NCI-H2196 (cell line): ENCODE data around the gene USP22.

Source experiments
- DNase-seq: peaks from one replicate; lab custom pipeline; 2025; ENCODE audit not compliant: unreplicated experiment; lab: John Stamatoyannopoulos, UW

USP22 gene

DNA sequence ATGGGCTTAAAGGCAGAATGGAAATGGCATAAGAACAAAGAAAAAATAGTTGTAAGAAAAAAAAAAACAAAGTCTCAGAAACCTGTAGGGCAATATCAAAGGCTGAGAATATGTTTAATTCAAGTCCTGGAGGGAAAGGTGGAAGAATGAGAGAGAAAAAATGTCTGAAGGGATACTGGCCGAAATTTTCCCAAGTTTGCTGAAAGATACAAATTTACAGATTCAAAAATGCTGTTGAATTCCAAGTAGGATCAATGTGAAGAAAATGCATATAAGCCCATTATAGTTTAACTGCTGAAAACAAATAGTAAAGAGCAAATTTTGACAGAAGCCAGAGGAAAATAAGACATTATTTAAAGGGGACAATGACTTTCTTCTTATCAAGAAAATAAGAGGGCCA lies 6.6 kb upstream of the USP22 start:
- DNase-seq = no peak

DNA sequence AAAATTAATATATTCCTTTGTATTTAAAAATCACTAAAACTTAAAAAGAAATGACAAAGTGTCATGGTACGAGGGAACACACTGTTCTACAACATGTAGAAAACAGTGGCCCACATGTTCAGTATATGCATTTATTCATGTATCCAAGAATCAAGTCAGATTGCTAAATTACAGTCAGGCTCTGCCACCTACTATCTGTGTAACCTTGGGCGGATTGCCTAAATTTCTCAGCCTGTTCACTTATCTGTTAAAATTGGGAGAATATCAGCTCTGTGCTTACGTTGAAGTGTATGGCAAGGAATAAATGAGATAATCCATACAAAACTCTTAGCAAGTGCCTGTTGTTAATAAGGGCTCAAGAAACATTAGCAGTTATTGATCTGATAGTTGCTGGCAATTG lies 3.4 kb upstream of the USP22 start:
- no peak for DNase-seq

DNA sequence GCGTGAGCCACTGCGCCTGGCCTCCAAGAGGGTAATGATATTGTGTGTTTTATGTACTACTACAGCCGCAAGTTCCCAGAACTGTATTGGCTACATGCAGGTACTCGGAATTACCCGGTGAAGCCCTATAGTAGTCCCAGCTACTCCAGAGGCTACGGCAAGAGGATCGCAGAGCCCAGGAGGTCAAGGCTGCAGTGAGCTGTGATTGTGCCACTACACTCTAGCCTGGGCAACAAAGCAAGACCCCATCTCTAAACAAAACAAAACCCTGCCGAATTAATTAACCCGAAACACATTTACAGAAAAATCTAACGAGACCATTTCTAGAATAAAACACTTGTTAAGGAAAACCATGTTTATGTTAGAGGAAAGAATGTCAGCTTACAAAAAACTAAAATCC lies 2.2 kb upstream of the USP22 start:
- no peak for DNase-seq

DNA sequence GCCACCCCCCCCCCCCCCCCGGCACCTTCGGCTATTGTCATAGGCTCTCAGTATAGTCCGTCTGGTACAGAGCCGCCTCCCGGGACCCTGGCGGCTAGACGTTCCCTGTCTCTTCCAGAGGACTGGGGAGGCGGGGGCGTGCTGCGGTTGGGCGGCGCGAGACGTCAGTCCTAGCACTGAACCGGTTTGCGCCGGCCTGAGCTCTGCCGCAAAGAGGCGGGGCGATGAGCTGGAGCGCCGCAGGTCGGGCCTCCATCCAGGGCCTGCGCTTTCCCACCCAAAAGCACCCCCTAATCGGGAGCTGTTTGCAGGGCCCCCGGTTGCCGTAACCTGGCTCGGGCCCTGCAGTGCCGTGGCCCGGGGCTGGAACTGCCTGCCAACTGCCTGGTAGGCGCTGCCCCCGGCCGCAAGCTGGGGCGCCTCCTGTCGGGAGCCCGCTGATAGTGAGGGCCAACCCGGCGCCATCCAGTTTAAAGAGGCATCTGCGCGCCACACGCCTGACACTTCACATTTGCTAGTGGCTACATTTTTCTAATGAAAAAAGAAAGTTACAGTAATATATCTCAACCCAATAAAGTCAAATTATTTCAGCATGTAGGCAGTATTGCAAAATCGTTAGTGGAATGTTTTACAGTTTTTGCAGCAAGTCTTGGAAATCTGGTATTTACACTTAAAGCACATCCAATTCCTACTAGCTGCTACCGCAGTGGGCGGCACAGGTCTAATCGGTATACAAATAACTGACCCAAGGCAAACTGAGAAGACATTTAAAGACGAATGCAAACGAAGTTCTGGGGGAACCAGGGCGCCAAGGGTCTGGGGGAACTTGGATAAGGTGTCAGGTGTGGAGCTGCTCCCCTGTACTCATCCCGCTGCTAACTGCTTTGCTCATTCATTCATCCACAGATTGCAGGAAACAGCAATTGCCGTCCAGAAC lies 753 bp upstream of the USP22 start:
- DNase-seq = peak; percentile 88

DNA sequence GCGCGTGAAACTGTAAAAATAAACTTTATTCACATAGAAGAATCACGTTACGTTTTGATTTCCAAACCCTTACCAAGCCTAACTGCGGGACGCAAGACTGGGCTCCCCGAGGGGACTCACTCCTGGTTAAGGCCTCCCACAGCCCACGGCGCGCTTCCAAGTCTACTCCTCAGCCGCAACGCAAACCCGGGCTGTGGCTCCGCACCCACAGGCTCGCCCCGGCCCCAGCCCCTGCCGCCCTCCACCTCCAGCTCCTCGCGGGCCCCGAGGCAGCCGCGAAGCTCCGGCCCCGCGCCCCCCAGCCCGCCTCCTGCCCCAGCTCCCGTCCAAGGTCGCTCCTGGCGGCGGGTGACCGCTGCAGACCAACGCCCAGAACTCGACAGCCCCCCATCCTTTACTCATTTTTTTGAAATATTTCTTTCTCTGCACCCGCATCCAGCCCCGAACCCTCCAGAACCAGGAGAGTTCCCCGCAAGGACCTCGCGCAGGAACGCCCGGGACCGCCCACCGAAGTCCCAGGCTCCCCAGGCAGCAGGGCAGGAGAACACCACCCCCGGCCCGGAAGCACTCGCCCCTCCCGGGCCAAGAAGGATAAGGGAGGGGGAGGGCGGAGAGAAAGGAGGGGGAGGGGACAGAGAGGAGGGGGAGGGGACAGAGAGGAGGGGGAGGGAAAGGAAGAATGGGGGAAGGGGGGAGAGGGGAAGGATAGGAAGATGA lies 912 bp downstream of the USP22 start:
- DNase-seq = peak; percentile 36

DNA sequence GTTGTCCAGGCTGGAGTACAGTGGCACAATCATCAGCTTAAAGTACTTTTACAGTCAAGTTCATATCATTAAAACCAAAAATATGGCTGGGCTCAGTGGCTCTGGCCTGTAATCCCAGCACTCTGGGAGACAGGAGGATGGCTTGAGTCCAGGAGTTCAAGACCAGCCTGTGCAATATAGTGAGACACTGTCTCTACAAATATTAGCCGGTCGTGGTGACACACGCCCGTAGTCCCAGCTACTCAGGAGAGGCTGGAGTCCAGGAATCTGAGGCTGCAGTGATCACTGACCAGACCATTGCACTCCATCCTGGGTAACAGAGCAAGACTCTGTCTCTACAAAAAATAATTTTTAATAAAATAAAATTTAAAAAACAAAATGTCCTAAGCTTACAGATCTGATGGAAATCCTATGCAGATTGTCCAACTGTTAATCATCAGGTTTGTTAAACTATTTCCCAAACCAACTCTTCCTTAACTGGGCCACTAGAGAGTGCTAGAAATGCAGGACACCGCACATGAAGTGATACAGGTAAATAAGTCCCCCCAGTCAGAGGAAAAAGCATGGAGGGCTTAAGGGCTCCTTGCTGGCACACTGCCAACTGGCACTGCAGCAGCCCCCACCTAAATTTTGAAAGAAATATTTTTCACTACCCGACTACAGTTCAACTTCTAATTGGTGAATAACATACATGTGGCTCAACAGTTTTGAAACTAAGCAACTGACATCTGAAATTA lies 2.8 kb downstream of the USP22 start:
- peak; percentile 2 for DNase-seq

DNA sequence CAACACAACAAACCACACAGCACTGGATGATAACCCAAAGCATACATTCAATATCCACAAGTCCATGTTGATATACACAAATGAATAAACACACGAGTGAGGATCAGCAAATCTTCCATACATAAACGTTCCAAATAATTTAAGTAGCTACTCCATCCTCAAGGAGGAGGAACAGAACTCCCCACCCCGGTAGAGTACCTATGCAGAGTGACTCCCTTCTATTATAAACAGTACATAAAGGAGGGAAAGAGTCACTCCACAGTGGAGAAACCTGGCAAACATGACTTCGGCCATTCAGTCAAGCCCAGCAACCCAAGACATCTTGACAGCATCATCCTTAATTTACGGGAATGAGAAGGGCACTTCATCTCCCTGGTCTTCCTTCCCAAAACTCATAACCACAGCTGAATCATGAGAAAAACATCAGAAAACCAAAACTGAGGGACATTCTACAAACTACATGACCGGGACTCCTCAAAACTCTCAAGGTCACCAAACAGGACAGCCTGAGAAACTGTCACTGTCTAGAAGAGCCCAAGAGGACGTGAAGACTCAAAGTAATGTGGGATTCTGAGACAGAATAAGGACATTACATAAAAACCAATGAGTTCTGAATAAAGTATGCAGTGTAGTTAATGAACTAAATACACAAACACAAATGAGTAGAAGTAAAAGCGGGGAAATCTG lies 5.6 kb downstream of the USP22 start:
- DNase-seq = no peak

DNA sequence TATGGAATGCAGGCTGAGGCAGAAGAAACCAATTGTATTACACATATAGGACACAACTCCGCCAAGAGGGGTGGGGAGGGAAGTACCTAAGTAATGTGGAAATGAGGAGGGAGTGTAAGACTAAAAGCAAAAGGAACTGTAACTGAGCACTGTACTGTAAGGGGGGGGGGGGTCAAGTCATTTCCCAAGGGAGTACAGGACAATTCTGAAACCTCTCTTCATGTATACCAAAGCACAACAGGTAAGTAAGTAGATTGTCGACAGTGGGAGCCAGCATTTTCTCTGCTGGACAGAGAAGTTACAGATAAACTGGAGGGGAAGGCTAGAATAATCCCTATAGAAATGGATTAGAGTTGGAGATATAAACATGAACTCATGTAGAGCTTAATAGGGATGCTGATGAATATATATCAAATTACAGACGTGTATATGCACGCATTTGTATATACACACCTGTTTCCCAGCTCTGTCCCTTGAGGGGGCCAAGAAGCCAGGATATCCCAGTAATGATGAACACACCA lies 6.4 kb downstream of the USP22 start:
- no peak for DNase-seq

DNA sequence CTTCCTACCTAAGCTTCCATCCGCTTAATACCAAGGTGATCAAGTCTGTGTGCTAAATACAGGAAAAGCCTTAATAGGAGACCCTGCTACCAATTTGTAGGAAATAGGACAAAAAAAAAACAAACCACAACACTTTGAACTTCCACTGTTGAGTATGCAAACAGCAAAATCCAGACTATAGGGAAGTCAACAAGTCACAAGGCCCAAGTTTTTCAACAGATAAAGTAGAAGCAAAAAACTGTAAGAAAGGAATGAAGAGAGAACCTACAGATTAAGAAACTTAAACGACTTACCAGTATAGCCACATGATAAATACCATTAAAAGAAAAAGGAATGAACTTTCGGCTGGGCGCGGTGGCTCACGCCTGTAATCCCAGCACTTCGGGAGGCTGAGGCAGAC lies 7.4 kb downstream of the USP22 start:
- no peak for DNase-seq

DNA sequence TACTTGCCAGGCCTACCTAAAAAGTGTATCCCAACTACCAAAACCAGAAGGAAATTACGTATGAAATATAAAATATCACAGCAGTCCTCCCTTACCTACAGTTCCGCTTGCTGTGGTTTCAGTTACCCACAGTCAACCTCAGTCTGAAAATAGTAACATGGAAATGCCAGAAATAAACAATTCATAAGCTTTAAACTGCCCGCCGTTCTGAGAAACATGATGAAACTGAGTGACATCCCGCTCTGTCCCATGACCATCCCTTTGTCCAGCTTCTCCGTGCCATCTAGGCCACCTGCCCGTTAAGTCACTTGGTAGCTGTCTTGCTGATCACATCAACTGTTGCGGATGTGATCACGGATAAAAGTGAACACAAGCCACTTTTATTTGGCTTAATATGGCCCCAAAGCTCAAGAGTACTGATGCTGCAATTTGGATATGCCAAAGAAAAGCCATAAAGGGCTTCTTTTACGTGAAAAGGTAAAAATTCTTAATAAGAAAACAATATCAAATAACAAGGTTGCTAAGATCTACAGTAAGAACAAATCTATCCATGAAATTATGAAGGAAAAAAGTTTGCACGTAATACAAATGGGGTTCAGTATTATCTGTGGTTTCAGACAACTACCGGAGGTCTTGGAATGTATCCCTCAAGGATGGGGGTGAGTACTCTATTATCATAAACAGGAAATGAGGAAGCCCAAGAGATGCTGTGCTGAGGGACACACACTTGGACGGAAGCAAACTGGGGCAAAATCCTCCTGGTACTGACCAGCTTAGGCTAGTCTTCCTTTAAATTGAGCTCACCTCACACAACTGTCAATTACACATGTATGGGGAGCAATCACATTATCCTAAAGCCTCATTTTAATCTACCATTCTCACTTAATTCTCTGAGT lies 8.2 kb downstream of the USP22 start:
- no peak for DNase-seq

DNA sequence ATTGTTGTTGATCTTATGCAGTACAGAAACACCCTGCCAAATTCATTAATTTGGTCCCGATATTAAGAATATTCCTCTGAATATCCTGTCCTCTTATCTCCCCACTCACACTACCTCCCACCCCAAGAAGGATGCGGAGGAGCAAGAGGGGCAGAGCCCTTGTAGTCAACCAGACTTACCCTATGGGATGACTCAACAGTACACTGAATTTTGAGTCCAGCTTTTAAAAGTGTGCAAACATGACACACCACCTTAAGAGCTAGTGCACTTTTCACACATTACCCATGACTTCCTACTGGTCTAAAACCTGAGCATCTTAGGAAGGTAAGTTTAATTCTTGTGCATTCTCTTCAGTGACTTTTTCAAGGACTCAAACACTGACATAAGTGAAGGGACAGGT lies 9.5 kb downstream of the USP22 start:
- no peak for DNase-seq

DNA sequence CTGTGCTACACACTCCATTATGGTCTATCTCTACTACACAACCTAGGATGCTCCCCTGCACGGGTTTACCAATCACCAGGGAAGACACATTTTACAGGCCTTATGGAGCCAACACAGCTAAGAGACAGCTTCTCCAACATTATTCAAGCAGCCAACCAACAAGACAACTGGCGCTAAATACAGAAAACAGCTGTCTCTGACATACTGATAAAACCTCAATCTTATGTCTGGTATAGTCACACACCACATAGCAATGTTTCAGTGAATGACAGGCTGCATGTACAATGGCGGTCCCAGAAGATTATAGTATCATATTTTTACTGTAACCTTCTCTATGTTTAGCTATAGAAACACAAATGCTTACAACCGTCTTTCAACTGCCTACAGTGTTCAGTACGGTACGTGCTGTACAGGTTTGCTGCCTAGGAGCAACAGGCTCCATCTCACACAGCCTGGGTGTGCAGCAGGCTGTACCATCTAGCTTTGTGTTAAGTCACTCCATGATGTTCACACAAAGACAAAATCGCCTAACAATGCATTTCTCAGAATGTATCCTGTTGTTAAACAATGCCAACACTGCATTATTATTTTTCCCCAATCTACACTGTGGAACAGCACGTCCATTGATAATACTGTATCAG lies 10.9 kb downstream of the USP22 start:
- DNase-seq = no peak

DNA sequence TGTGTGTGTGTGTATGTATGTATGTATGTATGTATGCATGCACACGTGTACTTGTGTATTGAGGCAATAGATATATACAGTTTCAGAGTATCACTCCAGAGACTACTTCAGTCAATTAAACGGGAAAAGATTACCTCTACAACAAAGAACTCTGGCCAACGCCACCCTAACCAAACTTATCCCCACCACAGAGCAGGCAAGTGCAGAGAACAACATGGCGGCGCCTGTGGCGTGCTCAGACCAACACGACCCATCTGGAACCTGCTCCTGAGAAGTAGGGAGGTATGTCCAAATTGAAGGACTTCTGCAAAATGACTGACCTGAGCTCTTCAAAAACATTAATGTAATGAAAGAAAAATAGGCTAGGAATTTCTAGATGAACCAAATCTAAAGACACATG lies 12.4 kb downstream of the USP22 start:
- DNase-seq = no peak

DNA sequence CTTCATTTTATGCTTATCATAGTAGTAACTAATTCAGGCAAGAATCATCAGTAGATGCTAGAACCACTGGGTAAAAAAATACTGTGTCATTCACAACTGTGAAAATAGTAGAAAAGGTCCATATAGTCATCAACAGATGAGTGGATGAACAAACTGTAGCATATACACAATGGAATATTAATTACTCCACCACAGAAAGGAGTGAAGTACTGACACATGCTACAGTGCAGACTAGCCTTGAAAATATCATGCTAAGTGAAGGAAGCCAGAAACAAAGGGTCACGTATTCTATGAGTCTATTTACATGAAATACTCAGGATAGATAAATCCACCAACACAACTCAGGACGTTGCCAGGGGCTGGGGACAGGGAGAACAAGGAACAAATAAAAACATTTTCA lies 13.3 kb downstream of the USP22 start:
- DNase-seq = no peak

DNA sequence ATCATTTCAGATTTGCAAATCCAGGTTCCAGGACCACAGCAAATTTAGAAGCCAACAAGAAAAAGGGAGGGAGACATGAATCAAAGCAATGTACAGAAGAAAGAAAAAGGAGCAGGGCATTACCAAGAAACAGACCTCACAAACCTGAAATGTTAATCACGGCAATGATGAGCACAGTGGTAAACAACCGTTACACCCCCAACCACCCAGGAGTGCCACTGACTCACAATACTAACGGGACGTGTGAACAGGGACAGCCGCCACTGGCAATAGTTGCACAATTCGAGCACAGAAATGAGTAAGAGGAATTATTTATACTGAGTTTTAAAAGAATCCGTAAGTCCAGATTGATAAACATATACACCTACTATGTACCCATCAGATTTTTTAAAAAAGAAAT lies 13.8 kb downstream of the USP22 start:
- DNase-seq = no peak

DNA sequence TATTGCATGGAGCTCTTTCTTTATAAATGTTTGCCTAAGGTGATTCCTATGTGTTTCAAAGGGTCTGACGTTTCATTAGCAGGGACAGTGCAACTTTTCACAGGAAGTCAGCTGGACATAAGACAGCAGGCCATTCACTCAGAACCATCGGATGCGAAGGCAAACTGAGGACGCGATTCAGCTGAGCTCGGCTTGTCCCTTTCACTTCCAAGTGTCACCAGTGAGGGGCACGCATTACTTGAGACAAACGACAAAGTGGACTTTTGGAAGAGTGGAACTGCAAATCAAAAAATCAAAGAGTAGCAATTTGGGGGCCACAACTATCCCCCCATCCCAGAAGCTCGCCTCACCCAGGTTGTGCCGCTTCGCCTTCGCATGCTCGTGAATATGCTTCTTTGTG lies 14.6 kb downstream of the USP22 start:
- no peak for DNase-seq

DNA sequence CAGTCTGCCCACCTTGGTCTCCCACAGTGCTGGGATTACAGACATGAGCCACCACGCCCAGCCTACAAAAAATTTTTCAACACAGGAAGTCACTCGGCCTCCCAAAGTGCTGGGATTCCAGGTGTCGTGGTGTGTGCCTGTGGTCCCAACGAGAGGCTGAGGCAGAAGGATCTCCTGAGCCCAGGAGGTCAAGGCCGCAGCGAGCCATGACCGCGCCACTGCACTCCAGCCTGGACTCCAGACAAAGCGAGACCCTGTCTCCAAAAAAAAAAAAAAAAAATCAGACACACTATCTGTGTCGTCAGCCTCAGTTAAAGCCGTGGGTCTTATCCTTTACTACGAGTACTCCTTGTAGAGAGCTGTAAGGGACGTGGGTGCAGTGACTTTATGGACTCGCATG lies 15.8 kb downstream of the USP22 start:
- no peak for DNase-seq

DNA sequence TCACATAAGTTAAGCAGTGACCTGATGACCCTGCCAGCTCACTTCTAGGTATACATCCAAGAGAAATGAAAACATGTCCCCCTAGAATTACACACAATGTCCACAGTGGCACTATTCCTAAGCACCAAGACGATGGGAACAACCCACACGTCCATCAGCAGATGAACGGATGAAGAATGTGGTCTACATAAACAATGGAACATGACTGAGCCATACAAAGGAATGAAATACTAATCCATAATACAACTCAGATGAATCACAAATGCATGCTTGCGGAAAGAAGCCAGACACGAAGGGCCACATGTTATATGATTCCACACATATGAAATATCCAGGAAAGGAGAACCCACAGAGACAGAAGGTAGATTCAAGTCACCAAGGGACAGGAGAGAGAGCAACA lies 17.4 kb downstream of the USP22 start:
- DNase-seq = no peak

DNA sequence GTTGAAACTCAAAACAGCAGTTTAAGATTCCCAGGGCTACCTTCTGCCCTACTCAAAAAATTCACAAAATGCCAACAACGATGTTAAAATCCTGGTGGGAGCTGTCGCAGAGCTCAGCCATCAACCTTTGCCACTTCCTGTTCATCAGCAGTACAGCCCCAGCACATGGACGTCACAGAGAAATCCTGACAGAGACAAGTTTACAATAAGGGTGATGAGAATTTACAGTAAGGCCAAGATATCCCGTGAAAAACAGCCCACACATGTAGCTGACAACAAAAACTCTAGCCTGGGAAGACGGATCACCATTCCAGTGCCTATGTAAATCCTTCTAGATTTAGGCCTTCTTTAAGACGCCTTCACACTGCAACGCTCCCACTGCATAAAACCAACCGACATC lies 18.8 kb downstream of the USP22 start:
- no peak for DNase-seq
